Esophagus muscularis mucosa (tissue), 4 donors: ENCODE measurements around the gene CDK17.

ENCODE experiments used
- EP300 ChIP-seq: sonication (generic); formaldehyde crosslinking; IDR thresholded peaks from one replicate; pipeline ENCODE4 v1.6.1; 2017; ENCODE audit warnings: antibody characterized with exemption
- POLR2A ChIP-seq: fragments of 450-650 bp; IDR thresholded peaks from one replicate; pipeline ENCODE4 v1.6.1; 2017; ENCODE audit warnings: antibody characterized with exemption, moderate library complexity, mild to moderate bottlenecking, low read depth
- TF ChIP-seq, protein P1 (sequence below), 3 experiments: fragments of 200-600 bp in 2 of 3; fragments of 450-650 bp in 1 of 3; sonication (generic) in 2 of 3; IDR thresholded peaks; one replicate each; pipeline ENCODE4 v1.5.1; 2017 to 2019; ENCODE audit warnings: antibody characterized with exemption in 3 of 3, mild to moderate bottlenecking in 2 of 3, moderate library complexity in 1 of 3

DNA sequence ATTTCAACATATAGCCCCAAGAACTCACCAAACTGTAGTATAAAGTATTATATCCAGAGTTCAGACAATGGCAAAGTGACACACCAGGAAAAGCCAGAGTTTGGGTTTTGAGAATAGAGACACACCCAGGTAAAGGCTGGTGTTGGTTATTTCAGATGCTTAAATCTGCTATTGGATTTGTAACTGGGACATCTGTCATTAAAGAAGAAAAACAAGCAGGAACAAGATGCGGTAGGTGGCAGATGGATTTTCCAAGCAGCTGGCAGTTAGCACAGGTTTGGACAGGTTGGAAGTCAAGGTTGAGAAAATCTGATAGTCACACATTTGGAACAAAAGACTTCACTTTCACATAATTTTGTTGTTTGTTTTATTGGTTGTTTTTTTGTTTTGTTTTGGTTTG is 14.4 kb upstream of the CDK17 start:
- TF ChIP-seq POLR2A: no peak
- TF ChIP-seq, protein P1, sequence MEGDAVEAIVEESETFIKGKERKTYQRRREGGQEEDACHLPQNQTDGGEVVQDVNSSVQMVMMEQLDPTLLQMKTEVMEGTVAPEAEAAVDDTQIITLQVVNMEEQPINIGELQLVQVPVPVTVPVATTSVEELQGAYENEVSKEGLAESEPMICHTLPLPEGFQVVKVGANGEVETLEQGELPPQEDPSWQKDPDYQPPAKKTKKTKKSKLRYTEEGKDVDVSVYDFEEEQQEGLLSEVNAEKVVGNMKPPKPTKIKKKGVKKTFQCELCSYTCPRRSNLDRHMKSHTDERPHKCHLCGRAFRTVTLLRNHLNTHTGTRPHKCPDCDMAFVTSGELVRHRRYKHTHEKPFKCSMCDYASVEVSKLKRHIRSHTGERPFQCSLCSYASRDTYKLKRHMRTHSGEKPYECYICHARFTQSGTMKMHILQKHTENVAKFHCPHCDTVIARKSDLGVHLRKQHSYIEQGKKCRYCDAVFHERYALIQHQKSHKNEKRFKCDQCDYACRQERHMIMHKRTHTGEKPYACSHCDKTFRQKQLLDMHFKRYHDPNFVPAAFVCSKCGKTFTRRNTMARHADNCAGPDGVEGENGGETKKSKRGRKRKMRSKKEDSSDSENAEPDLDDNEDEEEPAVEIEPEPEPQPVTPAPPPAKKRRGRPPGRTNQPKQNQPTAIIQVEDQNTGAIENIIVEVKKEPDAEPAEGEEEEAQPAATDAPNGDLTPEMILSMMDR (IDR thresholded peaks at IDR 0.05): no peak
- no peak for TF ChIP-seq EP300
